HG02642 (cell line): ENCODE data around the gene NUDT12.

Experiments
- ATAC-seq: cut with Tn5 transposase; IDR thresholded peaks from one replicate; pipeline ENCODE4 v1.9.1; 2021; ENCODE audit warnings: mild to moderate bottlenecking; ENCODE audit not compliant: unreplicated experiment, poor library complexity

NUDT12 gene

DNA sequence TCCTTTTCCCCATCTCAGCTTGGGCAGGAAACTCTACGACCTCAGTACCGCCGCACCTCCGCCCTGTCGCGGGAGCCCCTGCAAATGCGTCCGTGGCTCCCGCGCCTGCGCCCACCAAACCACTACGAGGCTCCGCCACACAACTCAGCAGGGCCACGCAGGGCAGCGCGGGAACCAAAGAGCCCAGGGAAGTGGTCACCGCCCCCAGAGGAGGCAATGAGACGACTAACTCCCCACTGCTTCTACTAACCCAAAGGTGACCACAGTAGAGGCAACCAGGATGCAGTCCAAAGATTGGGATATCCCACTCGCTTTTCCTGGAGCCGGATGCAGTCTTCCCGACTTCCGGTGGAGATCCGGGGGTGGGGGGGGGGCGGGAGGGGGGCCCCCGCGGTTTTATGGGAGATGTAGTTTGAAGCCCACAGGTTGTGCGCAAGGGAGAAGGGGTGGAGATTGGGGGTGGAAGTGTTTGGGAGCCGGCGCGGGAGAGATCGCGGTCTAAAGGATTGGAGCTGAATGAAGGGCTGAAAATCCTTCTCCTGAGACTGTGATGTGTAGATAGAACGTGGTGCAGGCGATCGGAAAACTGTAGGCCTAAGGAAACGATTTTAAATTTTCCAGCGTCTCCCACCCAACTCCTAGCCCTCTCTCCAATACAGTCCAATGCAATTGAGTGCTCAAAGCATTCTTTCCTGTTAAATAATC is at the start of gene NUDT12:
Gene NUDT12, minus strand, starts transcription at position 337 of the 705 bp plus-strand sequence. CDS start 2,541 bp downstream, outside the sequence.
- peak; percentile 97 for ATAC-seq

DNA sequence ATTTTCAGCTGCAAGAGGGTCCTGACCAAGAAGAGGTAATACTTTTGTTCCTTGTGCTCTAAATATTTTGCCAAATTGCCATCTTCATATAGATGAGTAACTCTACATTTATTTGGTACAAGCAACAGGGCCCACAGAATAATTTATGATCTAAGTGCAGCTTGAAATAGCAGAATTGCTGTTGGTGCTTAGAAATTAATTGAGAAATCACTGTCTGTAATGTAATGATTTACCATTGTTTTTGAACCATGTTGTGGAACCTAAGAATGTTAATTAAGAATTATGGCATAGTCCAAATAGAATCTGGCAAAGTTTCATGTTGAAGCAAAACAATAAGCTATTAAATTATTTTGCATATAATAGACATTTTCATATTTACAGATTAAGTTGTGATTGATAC is 44.8 kb upstream of the NUDT12 start:
- no peak for ATAC-seq

DNA sequence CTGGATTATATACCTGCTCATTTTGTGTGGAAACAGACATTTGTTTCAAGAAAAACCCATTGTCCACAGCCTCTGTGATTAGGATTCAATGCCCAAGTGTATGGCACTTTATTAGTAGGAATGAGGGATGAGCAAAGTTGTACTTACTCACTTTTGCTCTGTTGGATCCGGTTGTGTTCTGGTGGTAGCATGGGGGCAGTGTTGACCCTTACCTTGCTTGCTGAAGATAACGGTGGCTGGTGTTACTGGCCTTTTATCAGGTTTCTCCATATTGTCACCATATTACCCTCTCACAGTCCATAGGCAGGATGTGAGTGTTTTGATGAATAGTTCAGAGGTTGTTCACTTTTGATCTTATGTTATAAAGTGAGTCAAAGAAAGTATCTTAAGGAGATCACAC is 42.7 kb upstream of the NUDT12 start:
- no peak for ATAC-seq

DNA sequence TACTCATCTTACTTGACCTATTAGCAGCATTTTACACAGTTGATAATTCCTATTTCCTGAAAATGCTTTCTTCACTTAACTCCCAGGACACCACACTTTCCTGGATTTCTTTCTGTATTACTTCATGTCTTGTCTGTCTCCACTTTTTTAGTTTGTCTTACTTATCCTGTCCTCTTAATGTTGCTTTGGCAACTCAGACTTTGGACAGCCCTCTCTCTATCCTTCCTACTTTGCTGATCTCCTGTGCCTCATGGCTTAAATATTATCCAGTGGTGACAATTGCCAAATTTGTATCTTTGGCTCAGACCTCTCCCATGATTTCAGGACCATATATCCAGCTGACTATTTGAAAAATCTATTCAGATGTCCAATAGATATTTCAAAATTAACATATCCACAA is 39.8 kb upstream of the NUDT12 start:
- no peak for ATAC-seq

DNA sequence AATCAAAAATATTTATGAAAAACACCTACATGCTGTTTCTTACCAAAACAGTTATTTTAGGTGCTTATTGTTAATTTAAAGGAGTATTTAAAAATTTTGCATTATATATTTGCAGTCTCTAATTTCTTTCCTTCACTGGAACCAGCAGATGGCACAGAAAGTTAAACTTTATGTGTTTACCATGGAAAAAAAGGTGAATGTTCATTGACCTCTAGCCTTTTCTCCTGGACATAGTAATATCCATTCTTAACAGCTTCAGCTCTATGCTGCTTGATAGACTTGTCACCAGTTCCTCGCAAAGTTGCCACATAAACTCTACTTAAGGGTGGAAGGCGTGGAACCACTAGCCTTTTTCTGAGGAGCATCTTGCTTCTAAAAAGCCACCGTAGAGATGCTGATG is 38.7 kb upstream of the NUDT12 start:
- no peak for ATAC-seq

DNA sequence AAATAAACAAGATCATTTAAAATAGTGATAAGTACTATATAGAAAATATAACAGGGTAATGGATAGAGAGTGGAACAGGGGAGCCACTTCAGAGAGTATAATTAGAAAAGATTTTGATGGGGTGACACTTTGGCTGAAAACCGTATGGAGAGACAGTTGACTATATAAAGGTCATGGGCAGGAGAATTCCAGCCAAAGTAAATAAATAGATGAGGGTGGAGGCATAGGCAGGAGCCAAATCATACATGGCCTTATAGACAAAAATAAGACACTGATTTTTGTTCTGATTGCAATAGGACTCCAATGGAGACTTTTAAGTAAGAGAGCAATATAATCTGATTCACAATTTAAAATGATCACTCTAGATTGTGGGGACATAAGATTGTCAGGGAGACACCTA is 37.5 kb upstream of the NUDT12 start:
- ATAC-seq, result no peak

DNA sequence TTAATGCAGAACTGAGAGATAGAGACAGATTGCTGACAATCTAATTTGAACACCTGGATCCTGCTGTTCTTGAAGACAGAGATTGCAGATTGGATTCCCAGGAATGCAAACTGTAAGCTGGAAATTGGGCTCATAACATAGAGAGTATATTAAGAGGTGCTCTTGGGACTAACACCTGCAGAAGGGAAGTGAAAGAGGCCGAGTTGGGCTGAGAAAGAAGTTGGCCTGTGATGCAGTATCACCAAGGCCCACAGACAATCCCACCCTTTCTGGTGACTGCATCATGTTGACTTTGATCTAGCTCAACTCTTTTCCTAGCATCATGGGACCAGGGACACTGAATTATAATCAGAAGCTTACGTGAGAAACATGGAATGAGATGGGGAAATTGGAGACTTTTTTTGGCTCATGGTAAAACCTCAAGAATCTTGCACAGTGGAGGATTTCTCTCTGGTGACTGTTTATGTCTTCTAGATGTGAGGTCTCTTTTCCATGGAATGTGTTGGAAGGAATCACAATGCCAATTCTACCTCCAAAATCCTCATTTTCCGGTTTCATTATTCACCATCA is 36.5 kb upstream of the NUDT12 start:
- no peak for ATAC-seq

DNA sequence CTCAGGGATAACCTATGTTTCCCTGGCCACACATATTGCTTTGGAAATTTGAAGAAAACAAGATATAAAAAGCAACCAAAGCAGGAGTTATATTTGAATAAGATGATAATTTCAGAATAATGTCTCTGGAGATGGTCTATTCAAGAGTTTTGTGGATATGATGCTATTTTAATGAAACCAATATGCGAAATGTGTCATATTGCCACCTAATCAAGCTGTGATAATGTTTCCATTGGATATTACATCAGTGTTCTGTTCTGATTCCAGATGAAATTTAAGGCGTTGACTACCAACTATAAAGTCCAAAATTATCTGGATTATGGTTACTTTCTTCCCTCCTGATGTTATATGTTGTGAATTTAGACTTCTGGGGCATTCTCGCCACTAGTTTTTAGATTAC is 27.6 kb upstream of the NUDT12 start:
- ATAC-seq, result no peak

DNA sequence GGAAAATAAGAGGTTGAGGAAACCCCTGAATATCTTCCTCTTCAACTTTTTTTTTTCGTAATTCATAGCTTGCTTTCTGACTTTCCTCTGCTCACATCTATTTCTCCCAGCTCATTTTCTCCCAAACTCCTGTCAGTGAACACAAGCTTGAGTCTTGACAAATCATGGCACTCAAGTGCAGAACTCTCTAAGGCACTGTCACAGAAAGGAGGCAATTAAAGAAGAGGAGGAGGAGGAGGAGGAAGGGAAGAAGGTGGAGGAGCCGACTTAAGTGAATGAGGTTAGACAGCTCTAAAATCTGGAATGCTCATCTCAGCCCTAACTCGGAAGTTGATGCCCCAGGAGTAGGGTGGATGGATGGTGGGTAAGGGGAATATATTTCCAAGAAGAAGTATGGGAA is 27.2 kb upstream of the NUDT12 start:
- ATAC-seq, result no peak

DNA sequence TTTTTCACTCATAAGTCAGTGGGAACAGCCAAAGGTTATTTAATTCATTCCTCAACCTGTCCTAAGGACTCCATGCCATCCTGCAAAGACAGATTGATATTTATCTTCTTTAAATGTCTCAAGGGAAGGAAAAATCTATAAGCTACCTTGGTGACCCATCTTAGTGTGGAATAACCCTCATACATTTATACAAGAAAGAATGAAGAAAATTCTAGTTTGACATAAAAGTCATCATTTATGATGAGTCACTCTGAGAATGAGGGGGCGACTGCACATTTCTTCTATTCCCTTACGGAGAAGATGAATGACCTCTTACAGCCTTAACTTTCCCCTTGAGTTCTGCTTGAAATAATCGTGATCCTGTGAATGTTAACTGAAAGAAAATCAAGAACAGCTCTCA is 26.8 kb upstream of the NUDT12 start:
- ATAC-seq, result no peak

DNA sequence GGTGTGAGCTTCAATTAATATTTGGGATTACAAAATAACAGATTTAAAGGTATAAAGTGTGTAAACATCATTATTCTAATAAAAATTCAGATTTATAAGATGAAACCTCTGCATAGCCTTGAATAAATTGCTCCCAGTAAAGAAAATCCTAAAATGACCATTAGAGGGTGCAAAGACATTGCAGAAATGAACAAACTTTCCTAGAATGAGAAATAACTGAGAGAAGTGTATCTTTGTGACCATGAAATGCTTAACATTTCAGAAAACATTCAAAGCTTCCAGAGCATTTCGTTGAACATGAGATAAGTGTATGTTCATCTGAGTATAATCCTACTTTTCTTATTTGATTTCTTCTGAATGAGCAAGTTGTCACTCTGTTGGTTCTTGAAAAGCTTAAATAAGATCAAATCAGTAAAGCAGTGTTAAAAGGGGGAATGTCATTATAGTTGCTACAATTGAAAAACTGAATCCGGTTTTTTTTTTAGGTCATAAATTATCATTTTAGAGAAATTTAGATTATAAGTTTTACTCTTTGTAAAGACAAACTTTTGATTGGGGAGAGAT is 24.7 kb upstream of the NUDT12 start:
- ATAC-seq, result no peak

DNA sequence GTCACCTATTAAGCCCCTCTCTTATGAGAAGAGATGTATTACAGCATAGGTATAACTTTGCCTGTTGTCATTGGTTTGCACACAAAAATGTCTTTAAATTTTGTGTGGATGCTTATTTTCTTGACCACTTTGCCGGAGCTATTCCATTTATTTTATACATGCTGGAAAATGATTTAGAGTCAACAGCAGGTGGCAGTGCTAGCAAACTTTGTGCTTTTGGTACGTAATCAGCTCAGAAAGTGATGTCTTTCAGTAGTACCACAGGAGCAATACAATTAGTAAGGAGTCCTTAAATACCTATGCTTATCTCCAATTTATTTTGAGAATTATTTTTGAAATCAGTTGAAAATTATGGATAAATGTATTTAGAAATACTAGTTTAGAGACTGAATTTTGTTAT is 19.8 kb upstream of the NUDT12 start:
- ATAC-seq, result no peak

DNA sequence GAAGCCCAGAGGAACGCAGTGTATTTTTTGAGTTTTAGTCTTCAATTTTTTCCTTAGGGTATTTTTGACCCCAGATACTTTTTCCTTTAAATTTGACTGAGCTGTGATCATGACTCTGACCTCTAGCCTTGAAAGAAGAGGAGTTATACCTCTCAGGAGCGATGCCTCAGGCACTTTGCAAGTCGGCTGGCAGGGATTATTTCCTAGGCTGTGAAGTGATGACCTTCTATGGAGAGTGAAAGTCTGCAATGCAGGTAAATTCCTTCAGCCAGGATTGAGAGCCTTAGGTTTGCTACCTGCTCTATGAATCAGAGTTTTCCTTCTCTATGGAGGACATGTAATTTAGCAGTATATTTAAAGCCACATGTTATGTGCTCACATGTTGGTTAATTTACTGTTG is 10.8 kb upstream of the NUDT12 start:
- ATAC-seq, result no peak

DNA sequence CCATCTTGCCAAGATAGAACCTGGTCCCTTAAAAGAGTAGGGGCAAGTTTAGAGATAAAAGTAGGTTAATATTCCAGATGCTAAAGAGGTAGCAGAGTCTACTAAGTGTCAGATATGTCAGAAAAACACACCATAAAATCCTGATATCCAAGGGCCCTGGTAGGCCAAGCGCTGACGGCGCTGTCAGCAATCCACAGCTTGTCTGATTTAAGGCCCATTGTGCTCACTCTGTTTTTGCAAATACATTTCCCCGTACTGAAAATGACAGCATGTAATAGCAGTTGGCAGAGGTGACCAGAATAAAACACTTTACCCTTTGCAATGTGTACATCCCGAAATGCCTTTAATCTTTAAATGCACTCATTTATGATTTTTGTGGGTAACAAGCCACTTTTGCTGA is 9.9 kb upstream of the NUDT12 start:
- no peak for ATAC-seq

DNA sequence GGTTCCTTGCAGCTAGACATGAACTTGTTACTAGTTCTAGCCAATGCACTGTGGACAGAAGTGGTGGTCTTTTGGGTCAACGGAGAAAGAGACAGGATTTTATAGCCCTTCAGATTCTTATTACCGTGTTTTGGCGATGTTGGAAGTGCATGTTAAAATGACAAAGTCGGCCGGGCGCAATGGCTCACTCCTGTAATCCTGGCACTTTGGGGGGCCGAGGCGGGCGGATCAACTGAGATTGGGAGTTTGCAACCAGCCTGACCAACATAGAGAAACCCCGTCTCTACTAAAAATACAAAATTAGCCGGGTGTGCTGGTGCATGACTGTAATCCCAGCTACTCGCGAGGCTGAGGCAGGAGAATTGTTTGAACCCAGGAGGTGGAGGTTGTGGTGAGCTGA is 9.1 kb upstream of the NUDT12 start:
- ATAC-seq, result no peak

DNA sequence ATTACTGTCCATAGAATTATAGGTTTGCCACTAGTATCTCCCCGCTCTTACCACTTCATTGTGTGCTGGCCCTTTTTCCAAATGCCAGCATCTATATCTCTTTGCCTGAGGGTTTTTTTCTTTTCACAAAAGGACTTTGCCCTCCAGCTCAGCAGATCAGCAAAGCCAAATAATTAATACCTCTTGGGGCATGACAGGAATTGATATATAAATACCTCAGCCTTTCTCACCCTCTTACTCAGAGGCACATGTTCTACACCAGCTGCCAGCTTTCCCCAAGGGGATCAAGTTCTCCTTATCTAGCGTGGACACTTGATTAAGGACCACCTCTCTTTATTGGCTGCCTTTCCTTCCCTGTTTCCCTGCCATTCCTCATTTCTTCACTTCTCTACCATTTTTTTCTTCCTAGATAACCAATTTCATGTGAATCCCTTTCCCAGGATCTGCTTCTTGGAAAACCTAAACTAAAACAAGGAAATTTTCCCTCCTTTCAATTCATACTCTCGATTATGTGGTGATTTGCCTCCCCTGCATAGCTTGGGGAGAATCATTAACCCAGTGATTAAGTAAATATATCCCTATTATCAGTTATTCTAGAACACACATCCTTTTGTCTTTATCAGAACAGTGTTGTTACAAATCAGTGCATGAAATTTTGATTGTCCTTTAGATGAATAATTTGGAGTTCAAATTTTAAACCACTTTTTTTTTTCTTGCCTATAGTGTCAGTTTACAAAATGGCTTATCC is 6.9 kb upstream of the NUDT12 start:
- ATAC-seq, result no peak

DNA sequence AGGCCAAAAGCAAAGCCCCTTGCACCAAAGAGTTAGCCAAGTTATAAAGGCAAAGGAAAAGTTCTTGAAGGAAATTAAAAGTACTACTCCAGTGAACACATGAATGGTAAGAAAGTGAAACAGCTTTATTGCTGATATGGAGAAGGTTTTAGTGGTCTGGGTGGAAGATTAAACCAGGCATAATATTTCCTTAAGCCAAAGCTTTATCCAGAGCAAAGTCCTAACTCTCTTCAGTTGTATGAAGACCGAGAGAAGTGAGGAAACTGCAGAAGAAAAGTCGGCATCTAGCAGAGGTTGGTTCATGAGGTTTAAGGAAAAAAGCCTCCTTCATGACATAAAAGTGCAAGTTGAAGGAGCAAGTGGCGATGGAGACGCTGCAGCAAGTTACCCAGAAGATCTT is 3.1 kb upstream of the NUDT12 start:
- no peak for ATAC-seq

DNA sequence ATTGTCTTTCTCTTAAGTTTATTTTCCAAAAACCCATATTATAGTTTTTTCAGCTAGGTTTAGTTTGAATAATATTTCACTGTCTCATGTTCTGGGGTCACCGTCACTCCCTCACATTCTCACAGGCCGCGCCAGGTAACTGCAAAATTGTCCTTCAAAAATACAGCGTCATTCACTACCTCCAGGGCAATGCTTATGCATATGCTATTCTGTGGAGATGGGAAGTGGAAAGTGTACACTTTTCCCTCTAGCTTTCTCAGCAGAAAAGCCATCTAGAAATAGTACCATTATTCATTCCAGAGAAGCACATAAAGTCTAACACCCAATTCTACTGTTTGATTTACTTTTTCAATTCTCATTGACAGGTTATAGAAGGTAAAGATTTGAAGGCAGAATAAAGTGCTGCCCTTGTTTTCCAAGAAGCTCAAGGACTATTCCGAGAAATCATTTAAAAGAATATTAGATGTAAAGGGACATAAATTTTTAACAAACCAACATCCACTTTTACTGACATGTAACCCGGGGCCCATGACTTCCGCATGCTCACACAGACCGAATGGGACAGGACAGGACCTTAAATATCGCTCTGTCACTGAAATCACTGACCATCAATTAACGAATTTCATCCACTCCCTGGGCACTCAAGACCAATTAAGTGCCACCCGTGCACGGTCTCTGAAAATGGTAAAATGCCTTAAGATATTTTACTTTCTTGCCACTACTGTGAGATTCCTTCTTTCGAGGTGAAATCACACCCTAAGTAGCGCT is 720 bp downstream of the NUDT12 start:
- peak; percentile 45 for ATAC-seq

DNA sequence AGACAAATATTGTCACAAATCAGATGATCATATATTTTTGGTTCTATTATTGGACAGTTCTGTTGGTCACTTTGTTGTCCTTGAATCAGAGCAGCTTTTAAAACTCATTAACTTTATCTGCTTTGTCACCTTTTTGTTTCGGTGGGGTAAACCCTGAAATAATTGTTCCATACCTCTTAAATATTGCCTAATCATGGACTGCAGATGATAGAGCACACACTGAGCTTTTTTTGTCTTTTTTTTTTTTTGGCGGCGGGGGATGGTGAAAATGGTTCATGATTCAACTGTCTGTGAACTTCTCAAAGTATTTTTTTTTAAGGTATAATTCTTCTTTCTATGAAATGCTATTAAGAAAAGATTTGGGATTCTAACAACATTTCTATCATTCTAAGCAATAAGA is 1.8 kb downstream of the NUDT12 start:
- ATAC-seq, result no peak

DNA sequence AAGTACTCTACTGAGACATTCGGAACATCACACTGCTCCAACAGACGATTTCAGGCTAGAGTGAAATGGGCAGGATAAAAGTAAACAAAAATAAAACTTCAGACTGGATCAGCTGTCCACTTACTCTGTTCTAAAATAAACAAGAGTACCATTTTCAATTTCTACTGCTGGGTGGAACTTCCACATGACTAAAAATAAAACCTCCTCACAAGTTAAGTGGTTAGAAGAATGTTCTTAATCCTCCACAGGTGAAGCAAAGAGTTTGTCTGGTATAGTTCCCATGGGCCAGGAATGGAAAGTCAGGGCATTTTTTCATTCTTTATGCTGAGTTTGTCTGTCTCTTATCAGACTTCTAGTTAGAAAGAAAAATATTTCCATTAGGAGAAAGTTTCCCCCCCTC is 15.7 kb downstream of the NUDT12 start:
- ATAC-seq, result peak; percentile 64

DNA sequence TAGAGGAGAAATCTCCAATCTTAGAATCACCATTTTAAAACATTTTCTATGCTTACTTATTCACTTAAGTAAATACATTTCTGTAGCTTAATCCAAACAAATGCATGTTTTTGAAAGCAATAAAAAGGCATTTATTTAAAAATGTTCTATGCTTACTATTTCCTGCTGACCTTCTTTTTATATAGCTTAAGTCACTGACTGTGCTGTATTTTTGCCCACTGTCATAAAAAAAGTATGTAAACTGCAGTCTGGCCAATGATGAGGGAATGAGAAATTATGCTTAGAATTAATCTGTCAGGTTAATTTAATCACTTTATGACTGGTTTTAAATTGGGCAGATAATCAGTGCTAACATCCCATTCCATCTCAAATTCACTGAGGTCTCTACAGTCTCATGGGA is 20.1 kb downstream of the NUDT12 start:
- no peak for ATAC-seq
